ENCODE data around the gene FAM25G.
"Not testable (repeated sequence)": the region's sequence is repeated elsewhere in the genome, so short reads cannot be mapped to it uniquely, and the experiment has no call there.

Gene FAM25G

GRCh38 chr10:47465216-47465917, 26.1 kb downstream of the FAM25G start:
- DNase-seq (ENCODE audit: low spot score), result not testable (repeated sequence)

- not testable (repeated sequence) for DNase-seq (ENCODE audit: low spot score)
Measured at GRCh38 chr10:47462577-47463358, 28.7 kb downstream of the FAM25G start.

- DNase-seq (ENCODE audit: low spot score), result not testable (repeated sequence)
Measured at GRCh38 chr10:47461261-47461687, 30.2 kb downstream of the FAM25G start.

- DNase-seq (ENCODE audit: low spot score), result no peak
Measured at GRCh38 chr10:47458466-47459154, 32.9 kb downstream of the FAM25G start.

GRCh38 chr10:47457826-47458225, 33.7 kb downstream of the FAM25G start:
- DNase-seq (ENCODE audit: low spot score), result no peak

- no peak for DNase-seq (ENCODE audit: low spot score)
Measured at GRCh38 chr10:47457528-47457820, 34.0 kb downstream of the FAM25G start.

- peak; percentile 18 for DNase-seq (ENCODE audit: low spot score)
Measured at GRCh38 chr10:47456794-47457527, 34.5 kb downstream of the FAM25G start.

GRCh38 chr10:47456079-47456785, 35.3 kb downstream of the FAM25G start:
- peak; percentile 20 for DNase-seq (ENCODE audit: low spot score)

- not testable (repeated sequence) for DNase-seq (ENCODE audit: low spot score)
Measured at GRCh38 chr10:47455350-47456078, 36.0 kb downstream of the FAM25G start.

- peak; percentile 15 for DNase-seq (ENCODE audit: low spot score)
Measured at GRCh38 chr10:47454780-47455058, 36.8 kb downstream of the FAM25G start.

GRCh38 chr10:47454008-47454779, 37.3 kb downstream of the FAM25G start:
- DNase-seq (ENCODE audit: low spot score), result peak; percentile 10

- peak; percentile 33 for DNase-seq (ENCODE audit: low spot score)
Measured at GRCh38 chr10:47453141-47454007, 38.1 kb downstream of the FAM25G start.

GRCh38 chr10:47452495-47453140, 38.9 kb downstream of the FAM25G start:
- DNase-seq (ENCODE audit: low spot score), result peak; percentile 33

- DNase-seq (ENCODE audit: low spot score), result peak; percentile 29
Measured at GRCh38 chr10:47451998-47452494, 39.5 kb downstream of the FAM25G start.

- peak; percentile 30 for DNase-seq (ENCODE audit: low spot score)
Measured at GRCh38 chr10:47451273-47451997, 40.1 kb downstream of the FAM25G start.

- peak; percentile 16 for DNase-seq (ENCODE audit: low spot score)
Measured at GRCh38 chr10:47450442-47450841, 41.1 kb downstream of the FAM25G start.

GRCh38 chr10:47449979-47450378, 41.5 kb downstream of the FAM25G start:
- no peak for DNase-seq (ENCODE audit: low spot score)

Data from D341Med (cell line).